ENCODE measurements around the gene CCL19. TPM values are rescaled to one million over a fixed set of nuclear protein-coding genes. Genes with fewer than 3 reads are reported as not detected.

Gene CCL19
- total RNA-seq, 1 donor from 2014 or later = not detected

DNA sequence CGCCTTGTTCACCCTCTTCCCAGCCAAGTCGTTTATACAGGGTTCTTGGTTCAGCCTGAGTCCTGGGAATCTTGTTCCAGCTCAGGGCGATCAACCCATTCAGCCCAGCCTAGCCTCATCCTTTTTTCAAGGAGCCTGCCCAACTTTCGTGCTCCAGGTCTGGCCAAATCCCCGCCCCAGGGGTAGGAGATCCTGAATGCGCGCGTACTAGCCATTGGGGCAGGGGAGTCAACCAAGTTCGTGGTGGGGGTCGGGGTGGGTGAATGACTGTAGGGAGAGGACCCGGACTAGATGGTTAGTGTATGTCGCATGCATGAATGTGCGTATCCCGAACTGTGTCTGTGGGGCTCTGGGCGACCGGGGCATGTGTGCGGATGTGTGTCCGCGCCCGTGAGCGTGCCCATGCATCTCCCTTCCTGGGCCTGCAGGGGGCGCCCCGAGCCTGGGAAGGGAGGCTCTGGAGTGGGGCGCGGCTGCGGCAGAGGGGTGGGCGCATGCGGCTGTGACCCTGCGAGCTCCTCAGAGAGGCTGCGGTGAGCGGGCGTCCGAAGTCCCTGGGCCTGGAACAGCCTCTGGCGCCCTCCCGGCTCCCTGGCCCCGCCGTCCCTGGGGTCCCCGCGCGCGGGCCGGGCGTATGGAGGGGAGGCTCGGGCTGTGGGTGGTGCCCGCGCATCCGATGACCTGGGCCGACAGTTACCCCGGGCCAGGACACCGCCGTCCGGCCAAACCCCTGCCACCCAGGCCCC lies 10.1 kb upstream of the CCL19 start:
- DNase-seq (ENCODE audit: low read depth) = peak; percentile 79

DNA sequence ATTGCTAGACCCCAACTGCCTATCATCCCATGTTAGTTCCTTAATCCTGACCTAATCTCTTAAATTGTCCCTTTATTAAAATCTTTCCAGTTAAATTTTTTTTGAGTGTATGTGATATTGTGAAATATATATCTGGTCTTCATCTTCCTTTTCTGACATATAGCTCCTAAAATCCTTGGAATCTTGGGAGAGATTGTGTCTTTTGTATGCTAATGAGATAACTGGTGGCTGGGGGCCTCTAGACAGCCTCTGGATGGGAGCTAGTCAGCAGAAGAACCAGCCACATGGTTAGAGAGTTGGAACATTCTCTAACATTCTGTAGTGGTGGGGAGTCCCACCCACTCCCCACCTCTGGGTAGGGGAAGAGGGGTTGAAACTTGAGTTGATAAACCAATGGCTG lies 3.7 kb upstream of the CCL19 start:
- no peak for DNase-seq (ENCODE audit: low read depth)

- DNase-seq (ENCODE audit: low read depth) = no peak
Measured at GRCh38 chr9:34693560-34693959, 2.5 kb upstream of the CCL19 start.

DNA sequence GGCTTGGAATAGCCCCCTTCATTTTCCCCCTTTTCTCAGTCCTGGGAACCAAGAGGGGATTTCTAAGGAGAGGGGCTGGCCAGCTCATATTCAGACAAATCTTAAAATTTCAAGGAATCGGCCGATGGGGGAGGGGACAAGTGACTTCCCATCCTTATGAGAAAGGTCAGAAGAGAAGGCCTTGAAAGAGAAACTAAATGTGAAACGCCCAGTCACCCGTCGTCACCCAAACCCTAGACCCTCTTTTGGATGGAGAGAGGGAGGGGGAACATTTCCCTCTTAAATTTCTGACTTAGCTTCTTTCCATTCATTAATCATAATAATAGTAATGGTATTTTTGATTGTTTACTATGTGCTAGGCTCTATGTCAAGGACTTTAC lies 850 bp upstream of the CCL19 start:
- no peak for DNase-seq (ENCODE audit: low read depth)

GRCh38 chr9:34689512-34689911 lies 1.6 kb downstream of the CCL19 start:
- DNase-seq (ENCODE audit: low read depth) = no peak

- DNase-seq (ENCODE audit: low read depth) = no peak
Measured at GRCh38 chr9:34689116-34689470, 2.0 kb downstream of the CCL19 start.

GRCh38 chr9:34688329-34689115 lies 2.6 kb downstream of the CCL19 start:
- DNase-seq (ENCODE audit: low read depth) = no peak

GRCh38 chr9:34687276-34688030 lies 3.6 kb downstream of the CCL19 start:
- no peak for DNase-seq (ENCODE audit: low read depth)

DNA sequence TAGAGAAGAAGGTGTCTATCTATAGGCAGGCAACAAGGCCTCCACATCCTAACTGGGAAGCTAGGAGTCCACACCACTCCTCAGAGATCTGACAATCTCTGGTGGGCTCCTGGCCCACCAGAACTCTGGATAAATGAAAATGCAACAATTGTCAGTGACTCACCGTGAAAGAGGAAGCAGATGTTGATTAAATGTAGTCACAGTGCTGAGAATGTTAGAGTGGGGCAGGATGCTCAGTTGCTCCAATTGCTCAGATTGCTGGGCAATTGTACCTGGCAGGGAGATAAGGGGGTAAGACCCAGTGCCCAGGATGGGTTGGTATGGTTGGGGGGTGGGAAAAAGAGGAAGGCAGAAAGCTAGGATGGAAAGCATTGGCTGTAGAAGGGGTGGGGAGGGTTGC lies 4.3 kb downstream of the CCL19 start:
- no peak for DNase-seq (ENCODE audit: low read depth)

DNA sequence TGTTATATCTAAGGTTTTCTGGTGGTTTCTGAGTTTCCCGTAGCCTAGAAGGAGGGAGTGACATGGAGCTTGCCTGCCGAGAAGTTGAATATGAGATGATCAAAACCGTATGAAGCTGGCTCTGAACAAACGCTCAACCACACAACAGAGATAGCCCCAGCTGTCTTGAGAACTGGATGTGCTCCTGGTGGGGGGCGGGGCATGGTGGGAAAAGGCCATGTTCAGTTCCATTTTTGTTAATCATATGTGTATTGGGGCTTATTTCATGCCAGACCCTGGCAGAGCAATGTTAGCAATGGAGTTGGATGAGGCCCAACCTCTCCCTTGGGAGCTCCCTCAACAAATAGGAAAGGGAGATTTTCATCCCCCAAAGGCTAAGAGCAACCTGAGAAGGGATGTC lies 4.8 kb downstream of the CCL19 start:
- DNase-seq (ENCODE audit: low read depth) = peak; percentile 13

- DNase-seq (ENCODE audit: low read depth) = no peak
Measured at GRCh38 chr9:34685591-34685990, 5.5 kb downstream of the CCL19 start.

DNA sequence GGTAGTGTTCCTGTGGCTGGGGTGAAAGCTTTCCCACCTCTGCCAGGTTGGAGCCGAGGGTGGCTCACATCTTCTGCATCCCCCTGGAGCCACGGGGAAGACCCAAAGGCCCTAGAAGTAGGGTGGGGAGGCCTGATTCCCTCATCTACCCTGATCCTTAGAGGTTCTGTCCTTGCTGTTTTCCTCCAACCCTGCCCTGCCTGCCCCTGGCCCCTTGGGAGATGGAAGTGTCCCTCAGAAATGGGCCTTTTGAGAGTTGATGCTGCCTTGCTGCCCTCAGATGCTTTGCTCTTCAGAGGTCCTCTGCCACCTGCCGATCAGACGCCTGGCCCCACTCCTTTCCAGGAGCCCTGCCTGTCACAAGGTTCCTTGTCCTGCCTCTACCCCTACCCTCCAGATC lies 6.3 kb downstream of the CCL19 start:
- DNase-seq (ENCODE audit: low read depth) = no peak

DNA sequence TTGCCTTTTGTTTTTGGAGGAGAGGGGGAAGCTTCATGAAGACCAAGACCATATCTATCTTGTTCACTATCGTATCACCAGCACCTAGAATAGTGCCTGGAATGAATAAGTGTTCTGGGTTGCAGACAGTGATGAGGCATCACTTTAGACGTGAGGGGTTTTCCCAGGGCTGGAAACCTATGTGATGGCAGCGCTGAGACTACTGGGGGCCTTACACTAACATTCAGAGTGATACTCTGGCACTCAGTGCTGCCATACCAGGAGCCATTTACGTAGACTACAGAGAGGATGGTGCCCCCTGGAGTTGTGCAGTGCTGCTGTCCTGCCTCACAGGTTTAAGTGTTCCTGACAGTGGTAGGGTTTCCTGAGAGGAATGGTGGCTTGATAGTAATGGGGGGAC lies 6.9 kb downstream of the CCL19 start:
- DNase-seq (ENCODE audit: low read depth) = no peak

GRCh38 chr9:34675869-34676268 lies 15.2 kb downstream of the CCL19 start:
- DNase-seq (ENCODE audit: low read depth) = no peak

GRCh38 chr9:34675048-34675714 lies 15.9 kb downstream of the CCL19 start:
- DNase-seq (ENCODE audit: low read depth) = peak; percentile 50

- no peak for DNase-seq (ENCODE audit: low read depth)
Measured at GRCh38 chr9:34674440-34674839, 16.6 kb downstream of the CCL19 start.

- no peak for DNase-seq (ENCODE audit: low read depth)
Measured at GRCh38 chr9:34671307-34671706, 19.8 kb downstream of the CCL19 start.

GRCh38 chr9:34669809-34670562 lies 21.1 kb downstream of the CCL19 start:
- DNase-seq (ENCODE audit: low read depth) = no peak

- peak; percentile 97 for DNase-seq (ENCODE audit: low read depth)
Measured at GRCh38 chr9:34665381-34666250, 25.5 kb downstream of the CCL19 start.

GRCh38 chr9:34665067-34665380 lies 26.1 kb downstream of the CCL19 start:
- DNase-seq (ENCODE audit: low read depth) = no peak

All from myocyte (in vitro differentiated cells).